Fibroblast of peridontal ligament (primary cell): ENCODE results near the gene ASIC2.

Experiments
- DNase-seq: peaks from one replicate; pipeline ENCODE4 v3.0.0-alpha.2; 2010; ENCODE audit errors: extremely low read depth

The ASIC2 gene

GRCh38 chr17:33292981-33293867 lies at the start of gene ASIC2:
Gene ASIC2, minus strand, starts transcription at chr17:33293295.
- DNase-seq: no peak

DNA sequence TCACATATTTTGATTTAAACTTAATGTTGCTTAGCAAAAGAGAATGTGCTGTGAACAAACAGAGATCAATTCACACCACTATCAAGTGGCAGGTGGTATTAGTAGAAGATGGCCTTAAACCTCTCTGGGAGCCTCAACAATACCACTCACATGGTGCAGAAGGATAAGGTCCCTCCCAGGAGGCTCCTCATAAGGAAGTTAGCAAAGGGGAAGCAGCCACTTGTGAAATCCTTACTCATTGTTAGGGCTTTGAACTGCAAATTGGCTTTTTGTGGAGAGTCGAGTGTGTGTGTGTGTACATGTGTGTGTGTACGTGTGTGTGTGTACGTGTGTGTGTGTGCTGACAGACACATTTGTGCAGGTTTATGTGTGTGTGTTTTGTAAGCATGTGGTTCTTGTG lies 48.9 kb upstream of the ASIC2 start:
- no peak for DNase-seq

- no peak for DNase-seq
Observed at GRCh38 chr17:33338242-33338641, 45.1 kb upstream of the ASIC2 start.

DNA sequence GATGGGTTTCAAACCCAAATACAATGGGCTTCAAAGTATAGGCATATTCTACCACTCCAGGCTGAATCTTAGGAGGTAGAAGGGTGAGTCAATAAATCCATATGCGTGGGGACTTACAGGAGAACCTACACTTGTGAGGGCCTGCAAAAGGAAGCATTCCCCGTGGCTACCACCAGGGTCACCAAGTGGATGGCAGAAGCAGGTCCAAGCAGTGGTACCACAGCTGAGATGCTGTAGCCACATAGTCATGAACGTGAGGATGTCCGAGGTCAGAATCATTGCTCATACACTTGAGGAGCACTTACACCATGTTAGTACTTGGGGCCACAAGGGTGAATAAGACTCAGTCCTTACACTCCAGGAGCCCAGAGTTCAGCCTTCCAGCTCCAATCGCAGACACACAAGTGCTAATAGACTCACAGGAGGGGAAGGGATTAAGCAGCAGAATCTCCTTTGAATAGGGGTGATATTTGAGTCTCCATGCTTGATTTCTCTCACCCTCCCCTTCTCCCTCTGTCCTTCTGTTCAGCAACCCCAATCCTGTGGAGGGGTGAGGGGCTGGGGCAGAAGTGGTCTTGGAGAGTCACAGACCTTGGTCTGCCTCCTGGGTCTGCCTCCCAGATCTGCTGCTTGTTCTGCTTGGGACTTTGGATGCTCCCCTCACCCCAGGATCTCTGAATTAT lies 42.5 kb upstream of the ASIC2 start:
- no peak for DNase-seq

DNA sequence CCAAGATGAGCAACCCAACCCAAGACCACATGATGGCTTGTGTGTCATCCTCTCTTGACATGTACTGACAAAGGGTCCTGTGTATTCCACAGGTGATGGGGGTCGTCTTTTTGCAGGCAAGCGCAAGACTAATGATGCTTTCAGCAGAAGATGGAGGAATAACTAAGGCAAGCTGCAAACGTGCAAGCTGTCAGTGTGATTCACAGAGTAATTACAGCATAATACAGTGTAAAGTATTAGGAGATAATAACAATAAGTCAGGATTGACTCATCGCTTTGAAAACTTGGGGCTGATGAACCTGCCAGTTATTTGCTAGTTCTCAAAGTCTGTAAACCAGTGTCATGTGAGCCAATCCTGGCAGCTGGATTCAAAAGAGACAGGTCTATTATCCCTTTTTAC lies 41.6 kb upstream of the ASIC2 start:
- no peak for DNase-seq

- DNase-seq: no peak
Observed at GRCh38 chr17:33330877-33331276, 37.8 kb upstream of the ASIC2 start.

- DNase-seq: no peak
Observed at GRCh38 chr17:33328129-33328528, 35.0 kb upstream of the ASIC2 start.

DNA sequence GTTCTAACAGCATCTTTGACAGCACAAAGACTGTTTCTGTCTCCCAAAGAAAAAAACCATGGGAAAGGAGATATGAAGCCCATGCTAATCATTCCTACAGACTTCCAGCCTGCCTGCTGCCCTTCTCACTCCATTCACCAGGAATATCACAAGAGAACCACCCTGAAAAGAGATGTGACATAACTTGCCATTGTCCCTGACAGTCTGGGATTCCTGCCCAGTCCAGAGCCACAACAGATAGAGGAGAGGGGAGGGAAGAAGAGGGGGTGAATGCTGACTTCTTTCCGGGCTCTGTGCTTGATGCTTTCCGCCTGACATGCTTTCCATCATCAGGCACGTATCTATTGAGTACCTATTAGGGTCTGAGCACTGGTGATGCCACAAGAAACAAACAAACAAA lies 31.6 kb upstream of the ASIC2 start:
- no peak for DNase-seq

- DNase-seq: no peak
Observed at GRCh38 chr17:33322063-33322462, 29.0 kb upstream of the ASIC2 start.

DNA sequence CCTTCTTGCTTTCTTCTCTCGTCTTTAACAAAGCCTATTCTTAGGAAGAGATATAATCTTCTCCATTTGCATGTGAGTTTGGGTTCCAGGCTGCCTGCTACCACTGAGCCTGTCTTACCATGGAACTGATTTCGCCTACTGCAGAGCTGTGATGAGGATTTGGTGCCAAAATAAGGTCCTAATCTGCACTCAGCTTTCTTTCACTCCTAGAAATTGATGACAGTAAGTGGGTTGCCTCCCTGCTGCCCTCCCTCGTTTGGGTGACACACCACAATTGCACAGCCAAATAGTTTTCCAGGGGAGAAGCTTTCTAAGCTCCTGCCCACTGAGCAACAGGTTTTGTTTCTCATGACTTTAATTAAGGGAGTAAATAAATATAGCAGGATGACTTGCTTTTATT lies 25.1 kb upstream of the ASIC2 start:
- no peak for DNase-seq

DNA sequence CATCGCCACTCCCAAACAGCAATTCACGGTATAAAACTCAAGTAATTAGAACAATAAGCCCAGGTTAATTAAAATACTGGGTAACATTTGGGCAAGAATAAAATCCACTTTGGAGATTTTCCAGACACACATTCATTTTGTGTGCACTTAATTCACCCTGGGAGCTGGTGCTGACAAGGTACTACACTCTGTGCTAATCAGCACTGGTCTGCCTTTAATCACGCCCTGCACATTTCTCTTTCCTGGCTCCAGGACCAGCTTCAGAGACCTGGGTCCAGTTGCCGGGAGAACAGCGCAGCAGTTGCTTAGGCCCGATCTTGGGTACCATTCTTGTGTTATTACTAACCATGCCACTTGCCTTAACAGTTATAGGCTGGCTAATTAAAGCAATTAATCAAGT lies 23.7 kb upstream of the ASIC2 start:
- no peak for DNase-seq

DNA sequence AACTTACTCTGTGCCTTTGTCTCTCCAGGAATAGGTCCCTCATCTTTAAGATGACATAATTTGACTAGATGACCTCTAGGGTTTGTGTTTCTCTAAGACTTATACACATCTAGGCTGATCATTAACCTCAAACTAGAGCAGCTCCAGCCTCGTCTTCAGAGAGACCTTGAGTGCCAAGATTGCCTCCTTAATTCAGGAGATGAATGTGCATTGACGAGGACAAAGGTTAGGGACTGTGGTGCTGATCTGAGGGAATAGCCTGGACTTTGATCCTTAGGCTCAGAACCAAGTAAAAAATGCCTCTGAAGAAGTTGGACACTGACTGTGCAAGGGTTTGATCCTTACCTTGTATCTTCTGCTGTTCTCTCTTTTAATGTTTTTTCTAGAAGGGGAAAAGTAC lies 17.2 kb upstream of the ASIC2 start:
- DNase-seq: no peak

GRCh38 chr17:33303254-33303653 lies 10.2 kb upstream of the ASIC2 start:
- DNase-seq: no peak

DNA sequence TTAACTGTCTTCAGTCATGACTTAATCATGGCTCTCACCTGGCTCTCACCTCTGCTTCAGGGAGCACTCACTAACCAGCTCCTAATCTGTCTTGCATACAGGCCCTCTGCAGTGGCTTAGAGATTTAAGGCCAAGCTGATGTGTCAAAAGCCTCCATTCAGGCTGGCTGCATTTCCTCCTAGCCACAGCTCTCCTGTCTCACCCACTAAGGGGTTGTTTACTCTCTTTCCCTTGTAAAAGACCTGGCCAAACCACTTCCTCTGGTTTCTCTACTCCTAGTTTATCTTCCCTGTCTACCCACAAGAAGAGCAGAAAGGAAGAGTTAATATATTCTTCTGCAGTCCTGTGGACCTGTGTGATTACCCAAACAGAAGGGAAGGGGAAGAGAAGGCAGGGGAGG lies 9.3 kb upstream of the ASIC2 start:
- no peak for DNase-seq

GRCh38 chr17:33300241-33300640 lies 7.1 kb upstream of the ASIC2 start:
- no peak for DNase-seq

DNA sequence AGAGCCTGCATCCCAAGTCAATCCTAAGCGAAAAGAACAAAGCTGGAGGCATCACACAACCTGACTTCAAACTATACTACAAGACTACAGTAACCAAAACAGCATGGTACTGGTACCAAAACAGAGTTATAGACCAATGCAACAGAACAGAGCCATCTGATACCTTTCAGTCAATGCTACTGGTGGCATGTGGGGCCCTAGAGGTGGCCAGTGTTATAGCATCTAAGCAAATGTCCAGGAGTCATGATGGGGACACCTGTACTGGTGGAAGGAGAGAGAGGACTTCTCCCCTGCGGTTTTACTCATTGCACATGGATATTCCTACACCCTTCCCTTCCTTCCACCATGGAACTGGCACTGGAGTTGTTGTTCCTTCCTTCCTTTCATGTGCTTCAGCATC lies 6.0 kb upstream of the ASIC2 start:
- no peak for DNase-seq

DNA sequence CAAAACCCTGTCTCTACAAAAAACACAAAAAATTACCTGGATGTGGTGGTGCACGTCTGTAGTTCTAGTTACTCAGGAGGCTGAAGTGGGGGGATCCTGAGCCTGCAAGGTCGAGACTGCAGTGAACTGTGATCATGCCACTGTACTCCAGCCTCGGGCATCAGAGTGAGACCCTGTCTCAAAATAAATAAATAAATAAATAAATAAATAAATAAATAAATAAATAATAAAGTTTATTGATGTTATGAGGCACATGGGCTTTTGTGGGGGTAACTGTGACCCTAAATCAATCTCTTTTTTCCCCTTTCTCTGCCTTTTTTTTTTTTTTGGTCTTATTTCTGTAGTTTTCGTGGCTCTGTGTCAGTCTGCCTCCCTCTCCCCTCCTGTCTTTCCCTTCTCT lies 4.5 kb upstream of the ASIC2 start:
- no peak for DNase-seq

- DNase-seq: no peak
Observed at GRCh38 chr17:33294994-33295393, 1.9 kb upstream of the ASIC2 start.

DNA sequence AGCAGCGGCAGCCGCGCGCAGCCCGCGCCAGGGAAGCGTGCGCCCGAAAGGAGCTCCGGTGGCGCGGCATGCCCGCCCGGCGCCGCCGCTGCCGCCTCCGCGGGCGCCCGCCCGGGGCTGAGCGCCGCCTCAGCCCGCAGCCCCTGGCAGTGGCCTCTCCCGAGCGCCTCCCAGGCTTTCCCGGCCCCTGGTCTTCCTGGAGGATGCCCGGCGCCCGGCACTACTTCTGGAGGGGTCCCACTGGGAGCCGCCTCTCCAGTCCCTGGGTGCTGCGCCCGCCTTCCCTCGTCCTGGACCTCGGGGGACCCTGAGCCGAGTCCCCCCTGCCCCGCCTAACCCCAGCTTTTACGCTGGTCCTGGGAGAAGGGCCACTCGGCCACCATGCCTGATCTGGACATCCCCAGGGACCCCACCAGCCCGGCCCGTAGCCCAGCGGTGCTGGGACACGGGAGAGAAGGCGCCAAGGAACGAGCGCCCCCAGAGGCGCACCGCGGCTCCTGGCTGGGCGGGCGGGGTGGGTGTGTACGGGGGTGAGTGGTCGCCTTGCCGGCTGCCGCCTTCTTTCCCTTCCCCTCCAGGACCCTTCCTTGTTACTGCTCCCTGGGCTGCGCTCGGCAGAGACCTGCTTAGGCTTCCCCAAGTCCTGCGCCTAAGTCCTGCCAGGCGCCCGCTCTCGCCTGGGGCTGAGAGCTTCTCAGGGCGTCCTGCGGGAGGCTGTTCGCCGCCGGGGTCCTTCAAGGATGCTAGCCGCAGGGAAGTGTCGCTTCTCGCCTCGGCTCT lies 704 bp downstream of the ASIC2 start:
- no peak for DNase-seq

DNA sequence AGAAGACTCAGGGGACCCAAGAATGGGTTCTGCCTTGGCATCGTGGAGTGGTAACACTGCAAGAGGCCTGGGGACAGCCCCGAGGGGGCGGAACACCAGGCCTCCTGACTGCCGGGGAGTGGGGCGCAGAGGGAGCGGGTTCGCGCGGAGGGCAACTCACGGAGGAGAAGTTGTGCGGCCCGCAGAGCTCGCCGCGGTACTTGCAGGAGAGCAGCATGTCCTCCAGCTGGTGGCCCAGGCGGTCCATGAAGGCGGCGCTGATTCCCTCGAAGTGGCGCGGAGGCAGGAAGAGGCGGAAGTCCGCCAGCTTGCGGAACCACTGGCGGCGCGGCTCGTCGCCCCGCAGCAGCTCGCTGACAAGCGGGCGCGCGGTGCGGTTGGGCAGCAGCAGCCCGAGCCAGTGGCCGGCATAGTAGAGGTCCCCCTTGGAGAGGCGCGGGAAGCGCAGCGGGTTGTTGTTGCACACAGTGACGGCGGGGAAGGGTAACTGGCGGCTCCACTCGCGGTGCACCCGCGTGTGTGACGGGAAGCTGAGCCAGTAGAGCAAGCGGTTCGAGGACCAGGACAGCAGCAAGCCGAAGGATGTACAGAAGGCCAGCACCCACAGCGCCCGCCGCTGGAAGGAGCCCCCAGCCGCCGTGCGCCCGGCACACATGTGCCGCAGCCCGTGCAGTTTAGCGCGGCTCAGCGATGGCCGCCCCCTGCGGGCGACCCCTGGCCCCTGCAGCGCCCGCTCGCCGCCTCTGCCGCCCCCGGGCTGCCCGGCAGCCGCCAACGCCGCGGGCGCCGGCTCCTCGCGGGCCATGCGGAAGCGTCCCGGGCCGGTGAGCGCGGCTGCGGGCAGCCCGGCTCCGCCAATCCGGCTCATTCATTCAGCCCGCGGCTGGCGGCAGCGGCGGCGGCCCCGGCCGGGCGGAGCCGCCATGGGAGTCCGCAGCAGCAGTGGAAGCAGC lies 1.6 kb downstream of the ASIC2 start:
- no peak for DNase-seq

- DNase-seq: no peak
Observed at GRCh38 chr17:33290253-33290652, 2.8 kb downstream of the ASIC2 start.
